K562 (cell line): ENCODE data around the gene CSF1R. TPM values are rescaled to one million over a fixed set of nuclear protein-coding genes. Genes with fewer than 3 reads are reported as not detected.

Experiments used
- ATAC-seq: fragments of 200-7000 bp; cut with Tn5 transposase; 3 replicates; pipeline ENCODE4 v1.9.1; 2020; ENCODE audit warnings: moderate library complexity
- BruUV-seq: library from RNA; stranded (reverse); fragments of 400-500 nt; replicated peaks from 2 replicates; lab custom pipeline; 2021; lab: Mats Ljungman, UMichigan
- CTCF ChIA-PET: fragments of 300-600 bp; formaldehyde crosslinking; extraction: SDS; loops from one replicate; lab custom pipeline; 2021; ENCODE audit warnings: low intra/inter-chr PET ratio; lab: Yijun Ruan, JAX
- POLR2A ChIA-PET: fragments of 300-600, 350-650 bp; sonication (Branson Sonifier 250); formaldehyde crosslinking; extraction: SDS; loops from one replicate; lab custom pipeline; 2021; ENCODE audit warnings: antibody characterized with exemption, inconsistent platforms; lab: Yijun Ruan, JAX
- DNase-seq, 4 experiments: peaks; one replicate each; pipeline versions ENCODE4 v3.0.0 to v3.0.0-alpha.2; 2011 to 2018; ENCODE audit warnings: low spot score in 3 of 4, mixed read lengths in 3 of 4; ENCODE audit errors: extremely low read depth in 1 of 4
- FAIRE-seq: peaks from 2 replicates; lab custom pipeline; 2011; peaks lifted over from hg19 to GRCh38; lab: Jason Lieb, UNC
- H2AFZ ChIP-seq: 2 replicates; pipeline ENCODE4 v1.6.0; 2011; ENCODE audit warnings: low read depth, low read length, control low read depth, inconsistent platforms
- H3K27ac ChIP-seq: fragments of 200-600 bp; 3 replicates; pipeline ENCODE4 v1.8.0; 2011; ENCODE audit warnings: low read depth, mild to moderate bottlenecking, control low read depth, inconsistent platforms, low read length, moderate library complexity, mixed read lengths; ENCODE audit errors: extremely low read depth
- H3K27me3 ChIP-seq, 2 experiments: fragments of 300-600 bp in 1 of 2; 2 replicates in 1 of 2; 3 replicates in 1 of 2; pipeline versions ENCODE4 v1.6.0 to v1.8.0; 2011; ENCODE audit warnings: inconsistent platforms in 2 of 2, low read length in 2 of 2, mild to moderate bottlenecking in 1 of 2, mixed read lengths in 1 of 2, moderate library complexity in 1 of 2; ENCODE audit not compliant: control insufficient read depth in 2 of 2, insufficient read depth in 2 of 2
- H3K36me3 ChIP-seq: fragments of 300-600 bp; 3 replicates; pipeline ENCODE4 v1.8.0; 2011; ENCODE audit warnings: mild to moderate bottlenecking, low read length, inconsistent platforms; ENCODE audit not compliant: control insufficient read depth, insufficient read depth
- H3K4me1 ChIP-seq, 2 experiments: fragments of 200-600 bp in 1 of 2; replicated peaks in 1 of 2; 2 replicates in 1 of 2; 3 replicates in 1 of 2; pipeline versions ENCODE4 v1.5.1 to v1.8.0; 2011; ENCODE audit warnings: inconsistent platforms in 2 of 2, low read length in 2 of 2, mild to moderate bottlenecking in 1 of 2, mixed read lengths in 1 of 2, moderate library complexity in 1 of 2; ENCODE audit not compliant: control insufficient read depth in 2 of 2, insufficient read depth in 2 of 2
- H3K4me2 ChIP-seq: 2 replicates; pipeline ENCODE4 v1.6.1; 2011; ENCODE audit warnings: low read length, control low read depth, inconsistent platforms, mixed read lengths; ENCODE audit not compliant: insufficient read depth
- H3K4me3 ChIP-seq: fragments of 200-600 bp; sonication (generic), shearing (Covaris generic); 2 replicates; pipeline ENCODE4 v1.5.1; 2016; ENCODE audit warnings: control low read depth, inconsistent platforms
- H3K79me2 ChIP-seq: fragments of 200-600 bp; 3 replicates; pipeline ENCODE4 v1.8.0; 2011; ENCODE audit warnings: low read length, inconsistent platforms; ENCODE audit not compliant: control insufficient read depth, insufficient read depth
- H3K9ac ChIP-seq, 2 experiments: 2 replicates each; pipeline versions ENCODE4 v1.6.0 to v1.6.1; 2011; ENCODE audit warnings: low read depth in 2 of 2, low read length in 2 of 2, control low read depth in 1 of 2, inconsistent platforms in 1 of 2, mild to moderate bottlenecking in 1 of 2, mixed read lengths in 1 of 2; ENCODE audit not compliant: insufficient read depth in 1 of 2
- H3K9me1 ChIP-seq: one replicate; pipeline ENCODE4 v1.6.0; 2011; ENCODE audit warnings: inconsistent platforms, mild to moderate bottlenecking, low read length, moderate library complexity; ENCODE audit not compliant: control insufficient read depth, insufficient read depth
- H3K9me3 ChIP-seq: replicated peaks from 2 replicates; pipeline ENCODE4 v1.5.1; 2011; ENCODE audit warnings: low read depth, low read length, inconsistent platforms; ENCODE audit not compliant: control insufficient read depth, insufficient read depth
- H4K20me1 ChIP-seq: replicated peaks from 2 replicates; pipeline ENCODE4 v1.6.1; 2011; ENCODE audit warnings: low read length, inconsistent platforms, mixed read lengths; ENCODE audit not compliant: control insufficient read depth, insufficient read depth
- CBX2 ChIP-seq: fragments of 200-600 bp; sonication (generic); IDR thresholded peaks from one replicate; pipeline ENCODE4 v1.6.1; 2012; ENCODE audit warnings: mild to moderate bottlenecking, low read length, inconsistent platforms; ENCODE audit not compliant: insufficient read depth, poor library complexity, severe bottlenecking
- ELK1 ChIP-seq: sonication (generic); formaldehyde crosslinking; IDR thresholded peaks from 2 replicates; pipeline ENCODE4 v1.8.1; 2022; ENCODE audit warnings: missing genetic modification reagents
- HNRNPUL1 ChIP-seq: fragments of 200-400 bp; formaldehyde crosslinking; IDR thresholded peaks from 2 replicates; pipeline ENCODE4 v1.6.1; 2017; ENCODE audit warnings: low read length
- ID3 ChIP-seq, 2 experiments: fragments of 250-450 bp in 1 of 2; fragments of 450-650 bp in 1 of 2; sonication (Bioruptor Pico) in 1 of 2; IDR thresholded peaks; 2 replicates each; pipeline versions ENCODE4 v1.6.1 to v1.8.0; 2016 to 2021; ENCODE audit warnings: mild to moderate bottlenecking in 2 of 2, moderate library complexity in 2 of 2, missing compliant biosample characterization in 1 of 2, missing genetic modification characterization in 1 of 2
- ILF3 ChIP-seq: fragments of 450-650 bp; IDR thresholded peaks from 2 replicates; pipeline ENCODE4 v1.6.1; 2018; ENCODE audit warnings: antibody characterized with exemption, mild to moderate bottlenecking, moderate library complexity, borderline replicate concordance
- RBM17 ChIP-seq: fragments of 200-400 bp; formaldehyde crosslinking; IDR thresholded peaks from 2 replicates; pipeline ENCODE4 v1.6.1; 2017; ENCODE audit warnings: low read depth, mild to moderate bottlenecking, low read length, borderline replicate concordance
- REST ChIP-seq, 2 experiments: fragments of 450-650 bp; formaldehyde crosslinking in 1 of 2; IDR thresholded peaks; 2 replicates each; pipeline versions ENCODE4 v1.4.0 to v1.6.1; 2014 to 2020; ENCODE audit warnings: mild to moderate bottlenecking in 2 of 2, borderline replicate concordance in 1 of 2, low read depth in 1 of 2
- WGBS: fragments of 100-300 bp; shearing (Covaris generic); methylation state at CpG from one replicate; pipeline ENCODE4 v1.1.6; 2016; ENCODE audit warnings: low coverage, mixed read lengths; ENCODE audit not compliant: insufficient coverage; ENCODE audit errors: missing lambda C conversion rate; 5-methylcytosine and 5-hydroxymethylcytosine counted together
- in situ Hi-C: fragments of 300-500 bp; cut with MboI; formaldehyde crosslinking; loops from 4 replicates; pipeline ENCODE4 v1.15.0; 2018; ENCODE audit warnings: inconsistent platforms, mixed read lengths
- intact Hi-C: fragments of 100-400 bp; cut with micrococcal nuclease; formaldehyde crosslinking; loops from 2 replicates; pipeline ENCODE4 v1.14.2; 2022
- polyA plus RNA-seq, 8 experiments: library from polyadenylated mRNA; depleted of rRNA in 4 of 8; stranded (reverse) in 5 of 8; unstranded in 3 of 8; fragments of >200 nt; fragmentation: Nextera tagmentation in 2 of 8; fragmentation: Illumina TruSeq in 1 of 8; extraction: Ambion mirVana in 2 of 8; extraction: Trizol in 1 of 8; gene quantifications; 2 replicates each; pipeline versions ENCODE4 v1.2.1 to v1.2.3, GENCODE V29; 2011 to 2014; ENCODE audit warnings: inconsistent platforms in 1 of 8, missing spikeins in 1 of 8
- total RNA-seq, 7 experiments: library from RNA; depleted of rRNA in 6 of 7; stranded (reverse); fragments of >200 nt in 6 of 7; fragmentation: Illumina TruSeq in 2 of 7; extraction: Trizol in 2 of 7; gene quantifications; 2 replicates each; pipeline versions ENCODE4 v1.2.1 to v1.2.3, GENCODE V29; 2011 to 2021; ENCODE audit warnings: low replicate concordance in 1 of 7

Gene CSF1R
- total and polyA plus RNA-seq, 9 of the 15 experiments (the other 6 are each of a cell fraction or from before 2014, with no cell fraction given) = 0.03 to 0.64 (median 0.20) TPM; not detected in 6

GRCh38 chr5:150118561-150119229 lies 32.3 kb upstream of the CSF1R start:
- no peak overlapping the region for H3K4me3 ChIP-seq
- ChIA-PET CTCF (no interaction called here), POLR2A (interaction anchor here (0.7 to 1.2 kb wide), 3 partner anchors 16 to 88 kb away, joined by 3 to 5 read pairs (median 3); no protein-coding TSS in a partner anchor)
- no peaks in the 10 kb centered on the region for H3K27me3 ChIP-seq
- H3K36me3 ChIP-seq = no peaks in the 10 kb centered on the region
- no peaks in the 10 kb centered on the region for H3K79me2 ChIP-seq
- FAIRE-seq = no peak
- no peak for DNase-seq
- WGBS = 45% methylated on average over 11 of the region's 11 CpGs
- no peak for ATAC-seq
- H3K4me2 ChIP-seq = no peak overlapping the region
- no TSS peak for BruUV-seq
- intact Hi-C loops (loop anchor here (10.0 kb wide), 1 partner anchor 94 kb away; no protein-coding TSS in a partner anchor), in situ Hi-C loops (no loop called here)
- peaks cover 26 to 35% of the 10 kb centered on the region in 2 experiments; a peak in 4 of 5 replicates for H3K4me1 ChIP-seq
- H3K9me1 ChIP-seq = no peaks in the 10 kb centered on the region
- H4K20me1 ChIP-seq = no peaks in the 10 kb centered on the region
- no peak overlapping the region for H2AFZ ChIP-seq
- H3K9me3 ChIP-seq = no peaks in the 10 kb centered on the region
- no peak overlapping the region for H3K27ac ChIP-seq
- H3K9ac ChIP-seq = no peak overlapping the region
- TF ChIP-seq ILF3 = no peak
- no peak for TF ChIP-seq REST (IDR thresholded peaks at IDR 0.05; ENCODE audit: borderline replicate concordance)
- TF ChIP-seq REST (CRISPR knock-in tag; IDR thresholded peaks at IDR 0.05; ENCODE audit: low read depth) = no peak
- no peak for TF ChIP-seq ID3 (CRISPR knock-in tag; IDR thresholded peaks at IDR 0.05)
- TF ChIP-seq ID3 (tag; IDR thresholded peaks at IDR 0.05) = no peak
- TF ChIP-seq CBX2 = no peak
- no peak for TF ChIP-seq ELK1 (CRISPR knock-in tag)
- no peak for TF ChIP-seq HNRNPUL1
- TF ChIP-seq RBM17 = no peak
